IPS-11a (cell line): Measurements from ENCODE around the gene TIGD3.

Experiments used
- H3K4me3 ChIP-seq: one replicate; pipeline ENCODE4 v1.5.1; 2013; ENCODE audit warnings: low read depth, low read length, control low read depth

Gene TIGD3

GRCh38 chr11:65366340-65366773 lies 11.8 kb downstream of the TIGD3 start:
- H3K4me3 ChIP-seq = no peak overlapping the region

- H3K4me3 ChIP-seq = no peak overlapping the region
These were observed 16.1 kb downstream of the TIGD3 start for GRCh38 chr11:65370659-65371049.

GRCh38 chr11:65373839-65374580 lies 19.5 kb downstream of the TIGD3 start:
- H3K4me3 ChIP-seq = no peak overlapping the region

- no peak overlapping the region for H3K4me3 ChIP-seq
These were observed 20.5 kb downstream of the TIGD3 start for GRCh38 chr11:65375012-65375411.

GRCh38 chr11:65376138-65376713 lies 21.7 kb downstream of the TIGD3 start:
- H3K4me3 ChIP-seq = no peak overlapping the region

GRCh38 chr11:65377036-65377435 lies 22.5 kb downstream of the TIGD3 start:
- no peak overlapping the region for H3K4me3 ChIP-seq

GRCh38 chr11:65377777-65378176 lies 23.2 kb downstream of the TIGD3 start:
- no peak overlapping the region for H3K4me3 ChIP-seq

GRCh38 chr11:65378208-65378927 lies 23.8 kb downstream of the TIGD3 start:
- H3K4me3 ChIP-seq = no peak overlapping the region

- H3K4me3 ChIP-seq = no peak overlapping the region
These were observed 24.5 kb downstream of the TIGD3 start for GRCh38 chr11:65378928-65379638.

GRCh38 chr11:65379698-65380459 lies 25.3 kb downstream of the TIGD3 start:
- H3K4me3 ChIP-seq = no peak overlapping the region

GRCh38 chr11:65380460-65381119 lies 26.0 kb downstream of the TIGD3 start:
- no peak overlapping the region for H3K4me3 ChIP-seq

GRCh38 chr11:65381716-65382032 lies 27.1 kb downstream of the TIGD3 start:
- H3K4me3 ChIP-seq = no peak overlapping the region

GRCh38 chr11:65382033-65382803 lies 27.7 kb downstream of the TIGD3 start, which contains the start of gene SLC25A45:
Gene SLC25A45 (minus strand): TSS chr11:65382646. CDS start chr11:65381951, 695 bp downstream.
- H3K4me3 ChIP-seq = no peak within 1 kb of the TSS

GRCh38 chr11:65382804-65383368 lies 28.3 kb downstream of the TIGD3 start:
- no peak overlapping the region for H3K4me3 ChIP-seq

- H3K4me3 ChIP-seq = no peak overlapping the region
These were observed 29.2 kb downstream of the TIGD3 start for GRCh38 chr11:65383778-65384177.

- no peak overlapping the region for H3K4me3 ChIP-seq
These were observed 29.8 kb downstream of the TIGD3 start for GRCh38 chr11:65384301-65384889.

GRCh38 chr11:65386307-65387140 lies 32.0 kb downstream of the TIGD3 start, which contains the start of gene FRMD8:
Gene FRMD8 (plus strand): TSS chr11:65386637. CDS start chr11:65387037, 400 bp downstream.
- H3K4me3 ChIP-seq = peak within 1 kb of the TSS; percentile 69

GRCh38 chr11:65388731-65389130 lies 34.2 kb downstream of the TIGD3 start:
- H3K4me3 ChIP-seq = no peak overlapping the region
